ENCODE data around the gene STAC2.
"Not testable (repeated sequence)": the region's sequence is repeated elsewhere in the genome, so short reads cannot be mapped to it uniquely, and the experiment has no call there.

STAC2 gene

GRCh38 chr17:39225308-39225958 is at the start of gene STAC2:
TSS of gene STAC2 (minus strand) at chr17:39225945. CDS start at chr17:39225502, 443 bp downstream.
- DNase-seq, result peak; percentile 33

GRCh38 chr17:39271546-39271945 is 45.8 kb upstream of the STAC2 start:
- no peak for DNase-seq

GRCh38 chr17:39270923-39271322 is 45.2 kb upstream of the STAC2 start:
- DNase-seq, result no peak

GRCh38 chr17:39264119-39264518 is 38.4 kb upstream of the STAC2 start:
- DNase-seq, result no peak

GRCh38 chr17:39261286-39261685 is 35.5 kb upstream of the STAC2 start:
- peak; percentile 19 for DNase-seq

GRCh38 chr17:39252788-39253460 is 27.2 kb upstream of the STAC2 start:
- DNase-seq, result no peak

GRCh38 chr17:39251997-39252396 is 26.3 kb upstream of the STAC2 start:
- DNase-seq, result no peak

GRCh38 chr17:39250076-39250475 is 24.3 kb upstream of the STAC2 start:
- not testable (repeated sequence) for DNase-seq

GRCh38 chr17:39246274-39246673 is 20.5 kb upstream of the STAC2 start:
- no peak for DNase-seq

- DNase-seq, result peak; percentile 77
Observed at GRCh38 chr17:39244600-39245570, 19.1 kb upstream of the STAC2 start.

GRCh38 chr17:39244016-39244599 is 18.4 kb upstream of the STAC2 start:
- no peak for DNase-seq

GRCh38 chr17:39243155-39243554 is 17.4 kb upstream of the STAC2 start:
- DNase-seq, result no peak

GRCh38 chr17:39240631-39241030 is 14.9 kb upstream of the STAC2 start:
- no peak for DNase-seq

GRCh38 chr17:39239640-39240314 is 14.0 kb upstream of the STAC2 start:
- peak; percentile 69 for DNase-seq

GRCh38 chr17:39238311-39238972 is 12.7 kb upstream of the STAC2 start:
- peak; percentile 88 for DNase-seq

- DNase-seq, result no peak
Observed at GRCh38 chr17:39237586-39237985, 11.8 kb upstream of the STAC2 start.

- DNase-seq, result no peak
Observed at GRCh38 chr17:39236981-39237441, 11.3 kb upstream of the STAC2 start.

- DNase-seq, result no peak
Observed at GRCh38 chr17:39236450-39236927, 10.7 kb upstream of the STAC2 start.

- peak; percentile 52 for DNase-seq
Observed at GRCh38 chr17:39235555-39236449, 10.1 kb upstream of the STAC2 start.

Measured in CD4-positive, alpha-beta T cell treated with Interleukin-15 for 1 hour (primary cell).